Upper lobe of left lung (tissue), 4 donors: ENCODE measurements around the gene ATP6V0E2.

Experiments used
- EP300 ChIP-seq, 4 donors: sonication (generic); formaldehyde crosslinking; IDR thresholded peaks; one replicate each; pipeline ENCODE4 v1.5.1; 2017; ENCODE audit warnings: antibody characterized with exemption in 4 of 4, control low read depth in 2 of 4
- POLR2A ChIP-seq, 4 donors: fragments of 450-650 bp; IDR thresholded peaks; one replicate each; pipeline ENCODE4 v1.5.1; 2016 to 2017; ENCODE audit warnings: antibody characterized with exemption in 4 of 4, mild to moderate bottlenecking in 2 of 4
- POLR2AphosphoS5 ChIP-seq, 2 donors: sonication (generic); formaldehyde crosslinking; IDR thresholded peaks; one replicate each; pipeline ENCODE4 v1.5.1; 2017; ENCODE audit warnings: antibody characterized with exemption in 2 of 2
- TF ChIP-seq, protein P1 (sequence below), 6 experiments: fragments of 450-650 bp in 4 of 6; fragments of 200-600 bp in 2 of 6; sonication (generic) in 2 of 6; IDR thresholded peaks; one replicate each; pipeline ENCODE4 v1.5.1; 2016 to 2019; ENCODE audit warnings: antibody characterized with exemption in 6 of 6

DNA sequence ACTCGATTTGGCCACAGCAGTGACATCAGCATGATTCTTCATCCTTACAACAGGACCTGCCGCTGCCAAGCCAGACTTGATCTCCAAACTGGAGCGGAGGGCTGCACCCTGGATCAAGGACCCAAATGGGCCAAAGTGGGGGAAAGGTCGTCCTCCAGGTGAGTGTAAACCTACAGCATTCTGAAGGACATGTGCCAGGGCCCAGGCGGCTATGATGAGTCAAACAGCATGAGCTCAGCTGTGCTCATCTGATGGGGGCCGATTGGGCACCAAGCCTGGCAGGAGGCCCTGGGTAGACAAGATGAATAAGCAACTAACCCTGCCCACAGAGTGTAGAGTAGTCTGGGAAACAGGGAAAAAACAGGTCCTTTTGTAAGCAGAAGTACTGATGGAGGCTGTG is 14.4 kb upstream of the ATP6V0E2 start:
- TF ChIP-seq POLR2AphosphoS5 (IDR thresholded peaks at IDR 0.05) (no peak), POLR2A (IDR thresholded peaks at IDR 0.05) (no peak), EP300 (IDR thresholded peaks at IDR 0.05) (no peak)
- TF ChIP-seq, protein P1, sequence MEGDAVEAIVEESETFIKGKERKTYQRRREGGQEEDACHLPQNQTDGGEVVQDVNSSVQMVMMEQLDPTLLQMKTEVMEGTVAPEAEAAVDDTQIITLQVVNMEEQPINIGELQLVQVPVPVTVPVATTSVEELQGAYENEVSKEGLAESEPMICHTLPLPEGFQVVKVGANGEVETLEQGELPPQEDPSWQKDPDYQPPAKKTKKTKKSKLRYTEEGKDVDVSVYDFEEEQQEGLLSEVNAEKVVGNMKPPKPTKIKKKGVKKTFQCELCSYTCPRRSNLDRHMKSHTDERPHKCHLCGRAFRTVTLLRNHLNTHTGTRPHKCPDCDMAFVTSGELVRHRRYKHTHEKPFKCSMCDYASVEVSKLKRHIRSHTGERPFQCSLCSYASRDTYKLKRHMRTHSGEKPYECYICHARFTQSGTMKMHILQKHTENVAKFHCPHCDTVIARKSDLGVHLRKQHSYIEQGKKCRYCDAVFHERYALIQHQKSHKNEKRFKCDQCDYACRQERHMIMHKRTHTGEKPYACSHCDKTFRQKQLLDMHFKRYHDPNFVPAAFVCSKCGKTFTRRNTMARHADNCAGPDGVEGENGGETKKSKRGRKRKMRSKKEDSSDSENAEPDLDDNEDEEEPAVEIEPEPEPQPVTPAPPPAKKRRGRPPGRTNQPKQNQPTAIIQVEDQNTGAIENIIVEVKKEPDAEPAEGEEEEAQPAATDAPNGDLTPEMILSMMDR (IDR thresholded peaks at IDR 0.05), result no peak
